Medulla oblongata (tissue), 1 donor: ENCODE measurements around the gene TSPAN4.

Source experiments
- DNase-seq: peaks from one replicate; pipeline ENCODE4 v3.0.0-alpha.2; 2015; ENCODE audit errors: extremely low spot score

The TSPAN4 gene

DNA sequence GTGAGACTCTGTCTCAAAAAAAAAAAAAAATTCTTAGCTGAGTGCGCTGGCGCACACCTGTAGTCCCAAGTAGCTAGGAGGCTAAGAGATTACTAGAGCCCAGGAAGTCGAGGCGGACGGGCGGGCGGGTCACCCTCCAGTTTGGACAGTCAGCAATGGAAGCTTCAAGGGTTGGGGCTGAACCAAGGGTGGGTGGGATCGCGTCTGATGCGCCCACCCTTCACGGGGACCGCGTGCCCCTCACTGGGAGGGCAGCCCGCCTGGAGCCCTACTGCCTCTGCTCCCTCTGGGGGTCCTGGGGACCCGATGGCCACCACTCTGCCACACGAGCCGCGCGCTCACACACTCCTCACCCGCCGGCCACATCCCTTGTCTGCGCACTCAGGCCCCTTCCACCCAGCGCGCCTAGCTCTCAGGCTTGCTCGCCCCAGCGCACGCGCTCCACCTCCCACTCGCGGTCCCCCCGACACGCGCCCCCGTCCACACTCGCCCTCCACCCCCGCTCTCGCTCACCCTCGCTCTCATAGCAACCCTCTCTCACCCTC lies 67.5 kb downstream of the TSPAN4 start:
- no peak for DNase-seq

DNA sequence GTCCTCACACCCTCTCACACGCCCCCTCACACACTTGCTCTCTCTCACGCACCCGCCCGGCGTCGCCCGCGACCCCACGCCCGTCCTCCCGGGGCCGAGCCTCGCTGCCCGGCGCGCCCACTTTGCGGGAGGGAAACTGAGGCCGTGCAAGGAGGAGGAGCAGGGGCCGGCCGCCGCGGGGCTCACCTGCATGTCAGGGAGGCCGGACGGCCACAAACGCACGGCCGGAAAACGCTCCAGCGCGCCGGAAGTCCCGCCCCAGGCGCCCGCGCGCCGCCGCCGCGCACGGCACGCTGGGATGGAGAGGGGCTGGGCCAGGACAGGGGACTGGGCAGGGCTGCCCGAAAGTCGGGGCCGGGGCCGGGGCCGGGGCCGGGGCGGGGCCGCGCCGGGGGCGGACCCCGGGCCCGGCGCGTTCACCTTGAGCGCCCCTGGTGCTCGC lies 68.0 kb downstream of the TSPAN4 start, which contains the start of gene CHID1:
Gene CHID1 (minus strand): TSS at position 222 of the 442 bp plus-strand sequence. CDS start 5,994 bp downstream, outside the sequence.
- DNase-seq = peak; percentile 88

DNA sequence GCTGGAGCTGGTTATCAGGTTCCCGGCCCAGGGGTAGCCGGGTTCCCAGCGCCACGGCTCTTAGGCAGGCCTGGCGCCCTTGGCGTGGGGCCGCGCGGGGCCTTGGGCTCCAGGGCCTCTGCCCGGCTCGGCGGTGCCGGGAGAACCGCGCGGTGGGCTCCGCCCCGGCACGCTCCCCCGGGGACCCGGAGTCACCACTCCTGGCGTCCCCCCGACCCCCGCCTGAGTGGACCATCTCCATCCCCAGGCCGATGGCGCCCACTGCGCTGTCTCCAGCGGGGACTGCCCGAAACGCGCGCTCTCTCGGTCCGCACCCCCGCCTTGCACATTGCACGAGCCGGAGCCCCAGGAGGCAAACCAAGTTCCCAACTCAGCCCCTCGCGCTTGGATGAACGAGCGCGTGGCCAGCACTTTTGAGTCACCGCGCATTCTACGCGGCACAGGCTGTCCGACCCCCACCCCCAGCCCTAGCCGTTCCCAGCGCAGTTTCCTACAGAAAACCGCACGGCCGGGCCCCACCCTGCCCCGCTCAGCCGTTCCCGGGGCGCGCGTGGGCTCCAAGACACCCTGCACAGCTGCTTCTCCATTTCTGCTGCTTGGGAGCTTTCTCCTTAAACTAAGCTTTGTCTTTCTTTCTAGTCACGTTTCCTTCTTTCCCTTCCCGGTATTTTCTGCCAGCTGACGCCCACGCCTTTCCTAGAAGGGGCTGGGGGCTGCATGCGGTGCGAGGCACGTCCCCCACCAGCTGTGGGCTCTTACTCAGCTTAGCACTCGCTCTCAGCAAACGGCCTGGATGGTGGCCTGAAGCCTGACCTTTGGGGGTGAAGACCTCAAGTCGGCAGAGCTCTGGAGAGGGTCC lies 68.6 kb downstream of the TSPAN4 start:
- DNase-seq = no peak

DNA sequence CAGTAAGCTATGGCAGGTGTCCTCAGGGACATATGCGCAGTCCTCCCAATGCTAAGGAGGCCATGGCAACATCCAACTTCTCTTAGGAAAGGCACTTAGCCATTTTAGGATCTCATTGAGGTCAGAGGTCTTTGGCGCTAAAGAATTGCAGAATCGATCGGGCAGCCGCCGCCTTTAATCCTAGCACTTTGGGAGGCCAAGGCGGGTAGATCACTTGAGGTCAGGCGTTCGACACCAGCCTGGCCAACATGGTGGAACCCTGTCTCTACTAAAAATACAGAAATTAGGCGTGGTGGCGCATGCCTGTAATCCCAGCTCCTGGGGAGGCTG lies 69.2 kb downstream of the TSPAN4 start:
- no peak for DNase-seq

DNA sequence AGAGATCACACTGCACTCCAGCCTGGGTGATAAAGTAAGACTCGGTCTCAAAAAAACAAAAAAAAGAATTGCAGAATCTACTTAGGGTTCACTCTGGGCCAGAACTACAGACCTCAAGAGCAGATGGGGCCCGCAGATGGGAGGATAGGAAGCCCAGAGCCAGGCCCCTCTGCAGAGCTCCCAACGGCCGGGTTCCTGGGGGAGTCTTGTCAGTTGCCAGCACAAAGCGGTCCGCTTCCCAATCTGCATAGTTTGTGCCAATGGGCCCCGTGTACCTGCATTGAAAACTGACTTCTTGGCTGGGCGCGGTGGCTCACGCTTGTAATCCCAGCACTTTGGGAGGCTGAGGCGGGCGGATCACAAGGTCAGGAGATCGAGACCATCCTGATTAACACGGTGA lies 69.6 kb downstream of the TSPAN4 start:
- DNase-seq = no peak

DNA sequence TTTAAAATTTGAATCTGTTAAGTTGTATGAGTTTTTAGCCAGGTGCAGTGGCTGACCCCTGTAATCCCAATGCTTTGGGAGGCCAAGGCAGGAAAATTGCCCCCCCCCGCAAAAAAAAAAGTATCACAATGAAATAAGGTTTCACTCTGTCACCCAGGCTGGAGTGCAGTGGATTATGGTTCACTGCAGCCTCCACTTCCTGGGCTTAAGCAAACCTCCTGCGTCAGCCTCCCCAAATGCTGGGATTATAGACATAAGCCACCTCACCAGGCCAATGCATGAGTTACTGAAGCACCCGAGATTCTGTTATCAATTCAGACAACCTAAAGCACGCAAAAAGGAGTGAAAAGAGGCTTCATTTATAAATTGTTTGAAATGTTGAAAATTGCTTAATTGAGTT lies 70.4 kb downstream of the TSPAN4 start:
- DNase-seq = no peak

DNA sequence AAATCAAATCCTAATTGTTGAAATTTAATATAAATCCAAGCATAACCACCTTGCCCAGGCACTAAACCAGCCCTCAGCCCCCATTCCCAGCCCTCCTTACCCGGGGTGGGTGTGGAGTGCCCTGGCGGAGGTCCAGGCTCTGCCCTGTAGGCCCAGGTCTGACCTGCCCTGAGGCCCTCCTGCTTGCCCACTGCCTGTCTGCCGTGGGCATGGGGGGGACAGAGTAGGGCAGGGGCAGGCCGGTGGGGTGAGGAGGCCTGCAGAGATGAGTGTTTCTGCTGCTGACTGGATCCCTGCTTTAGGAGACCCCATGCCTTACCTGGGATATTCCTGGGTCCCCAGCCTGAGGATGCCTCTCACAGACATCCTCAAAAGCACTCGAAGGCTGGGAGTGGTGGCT lies 71.6 kb downstream of the TSPAN4 start:
- no peak for DNase-seq

DNA sequence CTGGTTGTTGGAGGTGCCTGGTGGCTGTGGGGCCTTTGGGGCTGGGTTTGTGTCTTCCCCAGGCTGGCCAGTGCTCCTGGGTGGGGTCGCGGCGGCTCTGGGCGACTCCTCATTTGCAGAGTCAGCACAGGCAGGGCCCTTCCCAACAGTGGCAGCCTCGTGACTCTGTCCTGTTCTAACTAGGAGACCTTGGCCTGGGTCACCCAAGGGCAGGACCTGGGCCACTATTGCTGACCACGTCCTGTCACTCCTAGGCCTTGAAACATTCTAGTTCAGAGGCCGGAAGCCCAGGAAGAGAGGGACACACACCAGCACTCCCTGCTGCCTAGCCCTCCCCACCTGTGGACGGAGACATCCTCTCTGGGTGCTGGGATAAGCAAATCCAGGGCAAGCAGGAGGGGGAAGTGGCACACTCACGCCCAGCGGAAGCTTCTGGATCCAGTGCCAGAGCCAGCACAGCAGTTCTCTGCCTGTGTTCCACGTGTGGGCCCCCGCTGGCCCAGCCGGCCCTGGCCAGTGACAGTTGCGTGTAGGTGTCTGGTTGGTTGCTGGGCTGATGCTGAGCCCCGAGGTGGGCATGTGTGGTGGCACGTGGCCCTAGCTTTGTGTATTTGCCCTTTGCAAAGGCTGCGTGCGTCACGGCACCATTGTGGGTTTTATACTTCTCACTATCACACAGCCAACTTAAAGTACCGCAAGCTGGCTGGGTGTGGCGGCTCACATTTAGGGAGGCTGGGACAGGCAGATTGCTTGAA lies 72.3 kb downstream of the TSPAN4 start:
- DNase-seq = no peak
